ENCODE data around the gene LRP8.

Gene LRP8

GRCh38 chr1:53332186-53332564 lies 4.3 kb upstream of the LRP8 start:
- no peak for DNase-seq (ENCODE audit: extremely low read depth, low read depth)
- TF ChIP-seq, protein P1, sequence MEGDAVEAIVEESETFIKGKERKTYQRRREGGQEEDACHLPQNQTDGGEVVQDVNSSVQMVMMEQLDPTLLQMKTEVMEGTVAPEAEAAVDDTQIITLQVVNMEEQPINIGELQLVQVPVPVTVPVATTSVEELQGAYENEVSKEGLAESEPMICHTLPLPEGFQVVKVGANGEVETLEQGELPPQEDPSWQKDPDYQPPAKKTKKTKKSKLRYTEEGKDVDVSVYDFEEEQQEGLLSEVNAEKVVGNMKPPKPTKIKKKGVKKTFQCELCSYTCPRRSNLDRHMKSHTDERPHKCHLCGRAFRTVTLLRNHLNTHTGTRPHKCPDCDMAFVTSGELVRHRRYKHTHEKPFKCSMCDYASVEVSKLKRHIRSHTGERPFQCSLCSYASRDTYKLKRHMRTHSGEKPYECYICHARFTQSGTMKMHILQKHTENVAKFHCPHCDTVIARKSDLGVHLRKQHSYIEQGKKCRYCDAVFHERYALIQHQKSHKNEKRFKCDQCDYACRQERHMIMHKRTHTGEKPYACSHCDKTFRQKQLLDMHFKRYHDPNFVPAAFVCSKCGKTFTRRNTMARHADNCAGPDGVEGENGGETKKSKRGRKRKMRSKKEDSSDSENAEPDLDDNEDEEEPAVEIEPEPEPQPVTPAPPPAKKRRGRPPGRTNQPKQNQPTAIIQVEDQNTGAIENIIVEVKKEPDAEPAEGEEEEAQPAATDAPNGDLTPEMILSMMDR (IDR thresholded peaks at IDR 0.05; ENCODE audit: low read depth, low read length): no peak

GRCh38 chr1:53331446-53332185 lies 3.7 kb upstream of the LRP8 start:
- no peak for DNase-seq (ENCODE audit: extremely low read depth, low read depth)
- TF ChIP-seq, protein P1 (IDR thresholded peaks at IDR 0.05; ENCODE audit: low read depth, low read length): no peak

DNA sequence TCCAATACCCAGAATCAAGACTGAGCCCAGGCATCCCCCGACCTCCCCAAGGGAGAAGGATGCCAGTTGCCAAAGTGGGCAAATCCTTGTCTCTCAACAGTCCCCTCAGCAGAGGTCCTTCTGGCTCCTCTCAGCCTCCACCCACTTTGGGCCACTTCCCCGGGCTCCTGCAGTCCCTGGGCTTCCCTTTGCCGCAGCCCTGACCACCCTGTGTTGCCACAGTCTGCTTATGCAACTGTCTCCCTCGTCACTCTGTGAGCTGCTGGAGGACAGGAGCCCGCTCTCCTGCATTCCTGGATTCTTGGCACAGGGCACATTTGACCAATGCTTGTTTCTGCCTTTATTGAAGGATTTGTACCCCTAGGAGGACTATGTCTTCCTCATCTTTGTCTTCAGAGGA lies 2.9 kb upstream of the LRP8 start:
- DNase-seq (ENCODE audit: extremely low read depth, low read depth): no peak

DNA sequence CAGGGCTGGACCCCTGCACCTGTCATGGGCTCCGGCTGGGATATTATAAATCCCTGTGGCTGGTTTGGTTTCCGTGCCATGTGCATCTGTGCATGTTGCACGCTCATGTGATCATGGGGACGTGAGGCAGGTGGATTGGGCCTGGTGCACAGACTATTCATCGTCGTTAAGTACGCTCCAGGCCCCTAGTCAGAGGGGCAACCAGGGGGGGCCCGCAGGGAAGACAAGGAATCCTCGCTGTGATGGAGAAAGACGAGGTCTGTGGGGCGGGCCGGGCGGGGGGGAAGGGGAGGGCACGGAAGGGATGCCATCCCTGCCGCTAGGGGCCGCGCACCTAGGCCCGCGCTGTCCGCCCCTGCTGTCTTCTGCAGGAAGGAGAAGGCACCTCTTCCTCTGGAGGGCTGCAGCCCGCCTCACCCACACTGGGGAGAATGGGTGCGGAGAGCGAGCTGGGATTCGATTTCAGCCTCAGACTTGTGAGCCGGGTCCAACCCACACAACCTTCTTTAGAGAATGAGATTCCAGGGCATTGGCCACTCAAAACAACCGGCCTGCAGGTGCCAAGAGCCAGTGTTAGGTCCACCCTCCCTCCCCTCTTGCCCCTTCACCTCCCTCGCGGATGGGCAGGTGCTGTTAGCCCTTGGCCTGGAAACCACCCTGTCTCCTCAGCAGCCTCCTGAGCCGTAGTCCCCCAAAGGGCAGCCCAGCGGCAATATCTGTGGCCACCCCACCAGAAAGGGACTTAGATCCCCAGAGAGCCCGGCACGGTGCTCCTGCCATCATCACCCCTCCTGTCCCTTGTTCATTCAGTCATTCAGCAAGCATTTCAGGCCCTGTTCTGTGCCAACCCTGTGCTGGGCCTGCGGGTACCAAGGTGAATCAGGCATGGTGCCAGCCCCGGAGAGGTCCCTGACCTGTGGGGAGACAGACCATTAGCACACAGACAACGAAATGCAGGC lies 950 bp upstream of the LRP8 start:
- TF ChIP-seq, protein P1 (IDR thresholded peaks at IDR 0.05; ENCODE audit: low read depth, low read length): no peak
- no peak for DNase-seq (ENCODE audit: extremely low read depth, low read depth)

More for the DNA sequence above, 2.9 kb upstream of the LRP8 start:
- TF ChIP-seq, protein P1 (IDR thresholded peaks at IDR 0.05; ENCODE audit: low read depth, low read length): no peak

DNA sequence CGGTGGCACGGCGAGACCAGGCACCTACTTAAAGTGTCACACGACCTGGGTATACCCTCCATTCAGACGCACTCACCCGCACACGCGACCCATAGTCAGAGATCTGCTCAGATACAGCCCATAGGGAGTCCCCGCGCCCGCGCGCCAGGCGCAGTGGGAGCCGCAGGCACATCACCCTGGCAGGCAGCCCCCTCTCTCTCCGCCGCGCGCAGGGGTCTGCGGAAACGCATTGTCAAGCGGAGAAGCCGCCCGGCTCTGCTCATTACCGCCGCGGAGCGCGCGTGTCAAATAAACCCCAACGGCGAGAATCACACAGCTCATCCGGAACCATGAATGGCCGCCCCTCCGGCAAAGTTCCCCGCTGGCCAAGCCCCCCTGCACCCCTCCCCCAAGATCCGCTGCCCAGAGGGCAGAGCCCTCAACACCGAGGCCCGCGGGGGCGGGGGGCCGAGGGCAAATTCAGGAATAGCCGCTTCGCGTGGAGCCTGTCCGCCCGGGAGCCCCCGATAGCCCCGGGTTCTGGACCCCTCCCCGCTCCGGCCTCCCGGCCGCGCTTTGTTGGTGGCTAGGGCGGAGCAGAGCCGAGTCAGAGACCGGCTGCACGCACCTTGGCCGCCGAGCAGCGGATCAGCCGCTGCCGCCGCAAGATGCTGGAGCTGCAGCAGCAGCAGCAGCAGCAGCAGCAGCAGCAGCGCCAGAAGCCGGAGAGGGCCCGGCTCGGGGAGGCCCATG lies 522 bp downstream of the LRP8 start:
- TF ChIP-seq, protein P1 (IDR thresholded peaks at IDR 0.05; ENCODE audit: low read depth, low read length): no peak
- DNase-seq (ENCODE audit: extremely low read depth, low read depth): no peak

GRCh38 chr1:53326598-53327181 lies 1.2 kb downstream of the LRP8 start:
- TF ChIP-seq, protein P1 (IDR thresholded peaks at IDR 0.05; ENCODE audit: low read depth, low read length): no peak

More at GRCh38 chr1:53326598-53327181, 1.2 kb downstream of the LRP8 start:
- no peak for DNase-seq (ENCODE audit: extremely low read depth, low read depth)

Measured in AG09319 (cell line).